BE2C (cell line): ENCODE data around the gene NBEAL1.
A peak's percentile ranks its signal among the peaks of the same experiment; 100 is the strongest.
"Not testable (repeated sequence)": the region's sequence is repeated elsewhere in the genome, so short reads cannot be mapped to it uniquely, and the experiment has no call there.

Experiments used
- DNase-seq: peaks from one replicate; pipeline ENCODE4 v3.0.0-alpha.2; 2020
- H3K27me3 ChIP-seq: fragments of 250-450 bp; sonication (Bioruptor Pico); 2 replicates; pipeline ENCODE4 v1.5.1; 2020; ENCODE audit warnings: mild to moderate bottlenecking
- H3K36me3 ChIP-seq: fragments of 250-450 bp; sonication (Bioruptor Pico); 2 replicates; pipeline ENCODE4 v1.5.1; 2020; ENCODE audit warnings: mild to moderate bottlenecking
- H3K4me1 ChIP-seq: fragments of 250-450 bp; sonication (Bioruptor Pico); 2 replicates; pipeline ENCODE4 v1.5.1; 2020
- H3K4me3 ChIP-seq: 2 replicates; pipeline ENCODE4 v1.5.1; 2011; ENCODE audit warnings: low read depth, low read length
- H3K9me3 ChIP-seq: fragments of 250-450 bp; sonication (Bioruptor Pico); 2 replicates; pipeline ENCODE4 v1.5.1; 2020
- CTCF ChIP-seq: IDR thresholded peaks from 2 replicates; pipeline ENCODE4 v1.5.1; 2012; ENCODE audit warnings: mild to moderate bottlenecking, low read depth, low read length

NBEAL1 gene

GRCh38 chr2:203112342-203112741 lies 97.7 kb downstream of the NBEAL1 start:
- TF ChIP-seq CTCF, result no peak
- H3K4me3 ChIP-seq, result no peak overlapping the region
- no peak for DNase-seq
- no peaks in the 10 kb centered on the region for H3K36me3 ChIP-seq
- H3K9me3 ChIP-seq, result no peaks in the 10 kb centered on the region; the same call in 1 of the 2 replicates
- no peaks in the 10 kb centered on the region for H3K27me3 ChIP-seq
- H3K4me1 ChIP-seq, result no peaks in the 10 kb centered on the region

- DNase-seq, H3K9me3 ChIP-seq, H3K4me3 ChIP-seq, H3K36me3 ChIP-seq, H3K4me1 ChIP-seq, H3K27me3 ChIP-seq: not testable (repeated sequence)
Observed at GRCh38 chr2:203115201-203115700, 100.6 kb downstream of the NBEAL1 start.

GRCh38 chr2:203122317-203122986 lies 107.8 kb downstream of the NBEAL1 start:
- no peaks in the 10 kb centered on the region for H3K9me3 ChIP-seq
- H3K36me3 ChIP-seq, result no peaks in the 10 kb centered on the region
- H3K27me3 ChIP-seq, result no peaks in the 10 kb centered on the region
- H3K4me1 ChIP-seq, result no peaks in the 10 kb centered on the region
- H3K4me3 ChIP-seq, result no peak overlapping the region
- no peak for DNase-seq
- TF ChIP-seq CTCF, result peak; percentile 43

- Histone ChIP-seq H3K27me3 (no peaks in the 10 kb centered on the region), H3K36me3 (no peaks in the 10 kb centered on the region), H3K4me1 (no peaks in the 10 kb centered on the region), H3K4me3 (no peak overlapping the region), H3K9me3 (no peaks in the 10 kb centered on the region)
- DNase-seq, result no peak
- TF ChIP-seq CTCF, result no peak
Observed at GRCh38 chr2:203126996-203127395, 112.3 kb downstream of the NBEAL1 start.

- Histone ChIP-seq H3K4me1 (no peaks in the 10 kb centered on the region), H3K36me3 (no peaks in the 10 kb centered on the region), H3K4me3 (no peak overlapping the region), H3K9me3 (no peaks in the 10 kb centered on the region), H3K27me3 (no peaks in the 10 kb centered on the region)
- no peak for TF ChIP-seq CTCF
- no peak for DNase-seq
Observed at GRCh38 chr2:203135105-203135504, 120.4 kb downstream of the NBEAL1 start.

- DNase-seq, result no peak
- no peak for TF ChIP-seq CTCF
- Histone ChIP-seq H3K9me3 (no peaks in the 10 kb centered on the region), H3K36me3 (no peaks in the 10 kb centered on the region), H3K4me1 (no peaks in the 10 kb centered on the region; the same call in 1 of the 2 replicates), H3K27me3 (no peaks in the 10 kb centered on the region), H3K4me3 (no peak overlapping the region)
Observed at GRCh38 chr2:203143391-203143790, 128.7 kb downstream of the NBEAL1 start.

GRCh38 chr2:203149194-203149593 lies 134.5 kb downstream of the NBEAL1 start:
- H3K9me3 ChIP-seq, result no peaks in the 10 kb centered on the region
- H3K4me3 ChIP-seq, result no peak overlapping the region
- no peak for TF ChIP-seq CTCF
- H3K4me1 ChIP-seq, result no peaks in the 10 kb centered on the region
- H3K27me3 ChIP-seq, result no peaks in the 10 kb centered on the region
- no peaks in the 10 kb centered on the region for H3K36me3 ChIP-seq
- no peak for DNase-seq
